H1 (cell line): ENCODE results near the gene TMIGD2. TPM values are rescaled to one million over a fixed set of nuclear protein-coding genes. Genes with fewer than 3 reads are reported as not detected.

Experiments
- CTCF ChIA-PET: fragments of 300-600 bp; sonication (Branson Sonifier 250); formaldehyde crosslinking; loops from one replicate; lab custom pipeline; 2021; ENCODE audit not compliant: partially characterized antibody; lab: Charles Lee
- POLR2A ChIA-PET: fragments of 300-600 bp; sonication (Branson Sonifier 250); formaldehyde crosslinking; loops from one replicate; lab custom pipeline; 2021; ENCODE audit warnings: inconsistent platforms; ENCODE audit not compliant: partially characterized antibody; lab: Charles Lee
- DNase-seq, 2 experiments: peaks; one replicate each; pipeline versions ENCODE4 v3.0.0 to v3.0.0-alpha.2; 2010 to 2022; ENCODE audit warnings: low spot score in 2 of 2, low read depth in 1 of 2, mixed read lengths in 1 of 2
- FAIRE-seq: peaks from 2 replicates; lab custom pipeline; 2011; peaks lifted over from hg19 to GRCh38; lab: Jason Lieb, UNC
- H2AFZ ChIP-seq: 2 replicates; pipeline ENCODE4 v1.8.1; 2012; ENCODE audit warnings: low read length, inconsistent platforms
- H2AK5ac ChIP-seq: 2 replicates; pipeline ENCODE4 v1.6.1; 2013; ENCODE audit warnings: low read depth, low read length
- H2BK120ac ChIP-seq: replicated peaks from 2 replicates; pipeline ENCODE3; 2013; ENCODE audit warnings: low read depth, low read length, inconsistent platforms
- H2BK12ac ChIP-seq: 2 replicates; pipeline ENCODE4 v1.6.1; 2013; ENCODE audit warnings: low read depth, low read length
- H2BK15ac ChIP-seq: 2 replicates; pipeline ENCODE4 v1.6.1; 2013; ENCODE audit warnings: low read length
- H2BK20ac ChIP-seq: 2 replicates; pipeline ENCODE4 v1.6.1; 2013; ENCODE audit warnings: low read length
- H2BK5ac ChIP-seq: 2 replicates; pipeline ENCODE4 v1.6.1; 2013; ENCODE audit warnings: low read depth, low read length
- H3K14ac ChIP-seq: 2 replicates; pipeline ENCODE4 v1.6.1; 2013; ENCODE audit warnings: inconsistent platforms; ENCODE audit not compliant: insufficient read length
- H3K18ac ChIP-seq: 2 replicates; pipeline ENCODE4 v1.6.1; 2013; ENCODE audit warnings: low read length; ENCODE audit errors: extremely low read depth
- H3K23ac ChIP-seq: 2 replicates; pipeline ENCODE4 v1.6.1; 2013; ENCODE audit warnings: inconsistent platforms; ENCODE audit not compliant: insufficient read length
- H3K23me2 ChIP-seq: 2 replicates; pipeline ENCODE4 v1.6.1; 2013; ENCODE audit warnings: low read depth, low read length
- H3K27ac ChIP-seq: 2 replicates; pipeline ENCODE4 v1.6.1; 2011; ENCODE audit warnings: low read depth, low read length, inconsistent platforms
- H3K27me3 ChIP-seq, 4 experiments: replicated peaks in 1 of 4; 1 replicate in 1 of 4; 2 replicates in 3 of 4; pipeline versions ENCODE4 v1.6.1 to v1.8.1; 2011 to 2013; ENCODE audit warnings: low read length in 3 of 4, mild to moderate bottlenecking in 3 of 4, inconsistent platforms in 2 of 4, mixed read lengths in 2 of 4, moderate library complexity in 1 of 4; ENCODE audit not compliant: control insufficient read depth in 3 of 4, insufficient read depth in 3 of 4; ENCODE audit errors: extremely low read depth in 1 of 4
- H3K36me3 ChIP-seq, 4 experiments: 2 replicates each; pipeline versions ENCODE4 v1.6.1 to v1.8.1; 2011 to 2013; ENCODE audit warnings: mild to moderate bottlenecking in 4 of 4, low read length in 3 of 4, moderate library complexity in 2 of 4, control low read depth in 1 of 4, inconsistent platforms in 1 of 4; ENCODE audit not compliant: insufficient read depth in 4 of 4, control insufficient read depth in 2 of 4
- H3K4ac ChIP-seq: replicated peaks from 2 replicates; pipeline ENCODE3; 2013; ENCODE audit warnings: low read length, low read depth, mixed read lengths, inconsistent platforms; ENCODE audit not compliant: insufficient read length
- H3K4me1 ChIP-seq, 4 experiments: replicated peaks in 1 of 4; 1 replicate in 1 of 4; 2 replicates in 3 of 4; pipeline versions ENCODE4 v1.6.1 to v1.8.1; 2011 to 2013; ENCODE audit warnings: low read length in 3 of 4, inconsistent platforms in 2 of 4, mixed read lengths in 1 of 4; ENCODE audit not compliant: insufficient read depth in 4 of 4, control insufficient read depth in 3 of 4
- H3K4me2 ChIP-seq, 2 experiments: 2 replicates each; pipeline versions ENCODE4 v1.6.1 to v1.8.1; 2011 to 2013; ENCODE audit warnings: low read depth in 2 of 2, low read length in 2 of 2, control low read depth in 1 of 2, inconsistent platforms in 1 of 2, mild to moderate bottlenecking in 1 of 2; ENCODE audit not compliant: insufficient read depth in 1 of 2
- H3K4me3 ChIP-seq, 4 experiments: fragments of 200-600, 300-600 bp in 1 of 4; sonication (generic), shearing (Covaris generic), sonication (Bioruptor Twin) in 1 of 4; 2 replicates each; pipeline versions ENCODE4 v1.5.1 to v1.8.1; 2011 to 2016; ENCODE audit warnings: low read length in 4 of 4, low read depth in 3 of 4, control low read depth in 2 of 4, inconsistent platforms in 2 of 4, mild to moderate bottlenecking in 2 of 4, mixed read lengths in 1 of 4, moderate library complexity in 1 of 4; ENCODE audit not compliant: insufficient read depth in 2 of 4; ENCODE audit errors: extremely low read depth in 1 of 4
- H3K56ac ChIP-seq: replicated peaks from 2 replicates; pipeline ENCODE3; 2013; ENCODE audit warnings: low read depth, mild to moderate bottlenecking, mixed read lengths, low read length, inconsistent platforms; ENCODE audit not compliant: insufficient read length
- H3K79me1 ChIP-seq: 2 replicates; pipeline ENCODE4 v1.6.1; 2013; ENCODE audit warnings: low read depth, low read length, control low read depth
- H3K79me2 ChIP-seq, 2 experiments: 2 replicates each; pipeline versions ENCODE4 v1.6.1 to v1.8.1; 2012 to 2013; ENCODE audit warnings: low read length in 2 of 2, mild to moderate bottlenecking in 2 of 2, inconsistent platforms in 1 of 2; ENCODE audit not compliant: insufficient read depth in 2 of 2, control insufficient read depth in 1 of 2
- H3K9ac ChIP-seq, 4 experiments: replicated peaks in 1 of 4; 1 replicate in 1 of 4; 2 replicates in 3 of 4; pipeline versions ENCODE4 v1.6.1 to v1.8.1; 2011 to 2013; ENCODE audit warnings: low read depth in 3 of 4, low read length in 3 of 4, control low read depth in 2 of 4, mild to moderate bottlenecking in 2 of 4, moderate library complexity in 2 of 4, inconsistent platforms in 1 of 4; ENCODE audit errors: extremely low read depth in 1 of 4
- H3K9me3 ChIP-seq, 2 experiments: 2 replicates each; pipeline versions ENCODE4 v1.6.1 to v1.8.1; 2012 to 2013; ENCODE audit warnings: mild to moderate bottlenecking in 2 of 2, moderate library complexity in 2 of 2, control low read depth in 1 of 2, inconsistent platforms in 1 of 2, low read depth in 1 of 2, low read length in 1 of 2, mixed read lengths in 1 of 2; ENCODE audit not compliant: insufficient read depth in 2 of 2
- H4K20me1 ChIP-seq, 2 experiments: replicated peaks in 1 of 2; 2 replicates each; pipeline versions ENCODE3 to v1.8.1; 2011 to 2013; ENCODE audit warnings: inconsistent platforms in 2 of 2, low read length in 2 of 2, mild to moderate bottlenecking in 1 of 2; ENCODE audit not compliant: insufficient read depth in 2 of 2, control insufficient read depth in 1 of 2
- H4K5ac ChIP-seq: 2 replicates; pipeline ENCODE4 v1.6.1; 2013; ENCODE audit warnings: low read length, low read depth, mixed read lengths, inconsistent platforms; ENCODE audit not compliant: insufficient read length
- H4K8ac ChIP-seq: 2 replicates; pipeline ENCODE4 v1.8.0; 2013; ENCODE audit warnings: mild to moderate bottlenecking, moderate library complexity, low read length, inconsistent platforms; ENCODE audit not compliant: insufficient read depth; ENCODE audit errors: extremely low read depth
- H4K91ac ChIP-seq: replicated peaks from 2 replicates; pipeline ENCODE3; 2013; ENCODE audit warnings: low read length, mixed read lengths, inconsistent platforms; ENCODE audit not compliant: insufficient read length
- BACH1 ChIP-seq: IDR thresholded peaks from 2 replicates; pipeline ENCODE4 v1.6.1; 2012; ENCODE audit warnings: low read length, improper control_type of control experiment
- CTBP2 ChIP-seq: IDR thresholded peaks from 2 replicates; pipeline ENCODE4 v1.7.0; 2011; ENCODE audit warnings: borderline replicate concordance, mild to moderate bottlenecking, moderate library complexity, mixed read lengths, low read length; ENCODE audit not compliant: insufficient read depth, insufficient read length
- GTF2F1 ChIP-seq: IDR thresholded peaks from 2 replicates; pipeline ENCODE4 v1.6.1; 2012; ENCODE audit warnings: low read depth, low read length, improper control_type of control experiment, borderline replicate concordance
- PHF8 ChIP-seq: fragments of 200-600 bp; sonication (generic); conservative IDR thresholded peaks from 2 replicates; pipeline ENCODE4 v1.7.1; 2012; ENCODE audit warnings: low read depth, mild to moderate bottlenecking, inconsistent platforms, low read length, moderate library complexity
- POLR2A ChIP-seq, 2 experiments: IDR thresholded peaks; 1 replicate in 1 of 2; 2 replicates in 1 of 2; pipeline ENCODE4 v1.6.1; 2011; ENCODE audit warnings: low read depth in 2 of 2, low read length in 2 of 2, mild to moderate bottlenecking in 2 of 2; ENCODE audit errors: control extremely low read depth in 1 of 2
- RBBP5 ChIP-seq: IDR thresholded peaks from 2 replicates; pipeline ENCODE4 v1.7.1; 2012; ENCODE audit warnings: low read depth, mild to moderate bottlenecking, inconsistent platforms, low read length, moderate library complexity, borderline replicate concordance
- SIN3A ChIP-seq, 2 experiments: IDR thresholded peaks in 1 of 2; conservative IDR thresholded peaks in 1 of 2; 2 replicates each; pipeline ENCODE4 v1.6.1; 2011 to 2012; ENCODE audit warnings: low read length in 2 of 2, improper control_type of control experiment in 1 of 2, low read depth in 1 of 2, mild to moderate bottlenecking in 1 of 2
- TAF1 ChIP-seq: IDR thresholded peaks from 2 replicates; pipeline ENCODE4 v1.6.1; 2011; ENCODE audit warnings: mild to moderate bottlenecking, low read depth, low read length
- TBP ChIP-seq: IDR thresholded peaks from 2 replicates; pipeline ENCODE4 v1.6.1; 2011; ENCODE audit warnings: low read depth, low read length, improper control_type of control experiment
- WGBS, 2 experiments: shearing (Covaris generic) in 1 of 2; methylation state at CpG; one replicate each; pipeline versions ENCODE4 v1.1.6 to v1.1.7; 2013 to 2015; ENCODE audit warnings: low lambda C conversion rate in 2 of 2, mixed read lengths in 2 of 2, inconsistent platforms in 1 of 2, low coverage in 1 of 2, missing lambda C conversion rate in 1 of 2; ENCODE audit not compliant: insufficient replicate concordance in 2 of 2, insufficient coverage in 1 of 2, insufficient read length in 1 of 2; ENCODE audit errors: extremely low coverage in 1 of 2, missing lambda C conversion rate in 1 of 2; 5-methylcytosine and 5-hydroxymethylcytosine counted together
- polyA plus RNA-seq, 7 experiments: library from polyadenylated mRNA; depleted of rRNA in 3 of 7; stranded (reverse) in 5 of 7; unstranded in 2 of 7; fragments of >200 nt in 5 of 7; fragments of 200-250 nt in 2 of 7; gene quantifications; 1 replicate in 5 of 7; 2 replicates in 1 of 7; 4 replicates in 1 of 7; pipeline versions ENCODE4 v1.2.1 to v1.2.3, GENCODE V29; 2011 to 2013; ENCODE audit warnings: missing spikeins in 2 of 7, mixed read lengths in 2 of 7
- total RNA-seq: library from RNA; stranded (reverse); fragmentation: NEBNext Ultra II Directional; extraction: Animal tissue kit (Norgen Biotek cat#: 25700); gene quantifications from 2 replicates; pipeline ENCODE4 v1.2.1, GENCODE V29; 2021

Gene TMIGD2
- total and polyA plus RNA-seq, 2 of the 8 experiments (the other 6 are each of a cell fraction or from before 2014, with no cell fraction given) = 0.39 to 0.41 TPM

GRCh38 chr19:4337906-4338440 is 35.8 kb upstream of the TMIGD2 start:
- no peak overlapping the region for H2AFZ ChIP-seq
- DNase-seq (no peak), FAIRE-seq (no peak)
- H3K23ac ChIP-seq = no peak overlapping the region
- no peak overlapping the region for H4K5ac ChIP-seq
- no peak for TF ChIP-seq TBP
- TF ChIP-seq GTF2F1 = no peak
- TF ChIP-seq CTBP2 = no peak
- TF ChIP-seq PHF8 = no peak
- TF ChIP-seq RBBP5 = no peak
- 0 out of 2 replicates have a peak, but pooled peaks have one; percentile 5 for TF ChIP-seq TAF1
- peak in 1 of 2 experiments; percentile 42; a peak in 1 of 3 replicates for TF ChIP-seq POLR2A (IDR thresholded peaks at IDR 0.05; ENCODE audit: control extremely low read depth in 1 of 2, low read depth in 2 of 2, low read length in 2 of 2)
- 0 out of 4 replicates have a peak, but pooled peaks of 1 of the 2 experiments have one; percentile 14 for TF ChIP-seq SIN3A (conservative IDR thresholded peaks at IDR 0.05 in 1 of 2, IDR thresholded peaks at IDR 0.05 in 1 of 2; ENCODE audit: low read depth in 1 of 2, low read length in 2 of 2)
- no peak for TF ChIP-seq BACH1
- peak overlapping the region; percentile 90; the same call in 1 of the 2 replicates for H2BK15ac ChIP-seq
- peak overlapping the region; percentile 20 to 52 (median 22); a peak in 6 of 8 replicates for H3K4me3 ChIP-seq
- H3K9ac ChIP-seq = peak overlapping the region in 3 of 4 experiments; percentile 17 to 68 (median 25); a peak in 5 of 7 replicates
- no peak overlapping the region for H3K4ac ChIP-seq
- no peaks in the 10 kb centered on the region for H3K9me3 ChIP-seq
- peak overlapping the region; percentile 73 to 74 for H3K4me2 ChIP-seq
- no peaks in the 10 kb centered on the region for H3K79me1 ChIP-seq
- peaks cover 0 to 9% (median 4%) of the 10 kb centered on the region in 4 experiments; a peak in 4 of 7 replicates for H3K4me1 ChIP-seq
- POLR2A ChIA-PET = interaction anchor here (0.7 to 1.8 kb wide), 7 partner anchors 8 to 79 kb away, joined by 3 to 9 read pairs (median 3); partner anchors contain the start of gene SH3GL1
- H2BK20ac ChIP-seq = 0 out of 2 replicates have a peak overlapping the region, but pooled peaks have one; percentile 7
- H2BK120ac ChIP-seq = no peak overlapping the region
- peaks cover 0 to 3% (median 0%) of the 10 kb centered on the region in 4 experiments; a peak in 2 of 8 replicates for H3K36me3 ChIP-seq
- no peaks in the 10 kb centered on the region for H3K27me3 ChIP-seq
- H3K27ac ChIP-seq = no peak overlapping the region
- no peak overlapping the region for H3K56ac ChIP-seq
- H3K18ac ChIP-seq = peak overlapping the region; percentile 62; the same call in 1 of the 2 replicates
- no peak overlapping the region for H3K14ac ChIP-seq
- H2AK5ac ChIP-seq = no peak overlapping the region
- peak overlapping the region; percentile 77; the same call in 1 of the 2 replicates for H2BK12ac ChIP-seq
- H4K8ac ChIP-seq = no peak overlapping the region
- H3K23me2 ChIP-seq = peaks cover 28% of the 10 kb centered on the region
- CTCF ChIA-PET = interaction anchor here (1.0 to 20.4 kb wide), 6 partner anchors 8 to 66 kb away, joined by 3 to 311 read pairs (median 3); partner anchors contain the start of gene SHD
- no peak overlapping the region for H2BK5ac ChIP-seq
- WGBS, 2 experiments = 46% methylated on average over 12 of the region's 14 CpGs; no CpG with 5 or more reads in 1 of the 2 experiments
- peaks cover 0 to 10% of the 10 kb centered on the region in 2 experiments for H4K20me1 ChIP-seq
- no peak overlapping the region for H4K91ac ChIP-seq
- H3K79me2 ChIP-seq = no peaks in the 10 kb centered on the region
